Keratinocyte (primary cell): ENCODE results near the gene C19orf38. TPM values are rescaled to one million over a fixed set of nuclear protein-coding genes. Genes with fewer than 3 reads are reported as not detected.

ENCODE experiments used
- DNase-seq: peaks from one replicate; pipeline ENCODE4 v3.0.0-alpha.2; 2011; ENCODE audit warnings: low read depth, missing footprints, low spot score
- FAIRE-seq: peaks from 2 replicates; lab custom pipeline; 2011; peaks lifted over from hg19 to GRCh38; lab: Jason Lieb, UNC
- H2AFZ ChIP-seq: 2 replicates; pipeline ENCODE4 v1.6.0; 2012; ENCODE audit warnings: low read length, control low read depth, inconsistent platforms; ENCODE audit not compliant: control insufficient read depth
- H3K27ac ChIP-seq: 2 replicates; pipeline ENCODE4 v1.5.1; 2011; ENCODE audit warnings: low read length; ENCODE audit not compliant: control insufficient read depth, insufficient read depth
- H3K27me3 ChIP-seq: 3 replicates; pipeline ENCODE4 v1.6.0; 2011; ENCODE audit warnings: low read length; ENCODE audit not compliant: control insufficient read depth, insufficient read depth; ENCODE audit errors: extremely low read depth
- H3K36me3 ChIP-seq, 2 experiments: 2 replicates in 1 of 2; 3 replicates in 1 of 2; pipeline ENCODE4 v1.5.1; 2011; ENCODE audit warnings: low read length in 2 of 2, mild to moderate bottlenecking in 1 of 2; ENCODE audit not compliant: control insufficient read depth in 2 of 2, insufficient read depth in 2 of 2; ENCODE audit errors: extremely low read depth in 1 of 2
- H3K4me1 ChIP-seq: 3 replicates; pipeline ENCODE4 v1.5.1; 2011; ENCODE audit warnings: low read length; ENCODE audit not compliant: control insufficient read depth, insufficient read depth; ENCODE audit errors: extremely low read depth
- H3K4me2 ChIP-seq: 3 replicates; pipeline ENCODE4 v1.6.0; 2011; ENCODE audit warnings: low read depth, low read length; ENCODE audit not compliant: control insufficient read depth, insufficient read depth; ENCODE audit errors: extremely low read depth
- H3K4me3 ChIP-seq, 3 experiments: fragments of 200-600 bp in 1 of 3; sonication (generic) in 1 of 3; 2 replicates in 2 of 3; 3 replicates in 1 of 3; pipeline ENCODE4 v1.5.1; 2011 to 2016; ENCODE audit warnings: low read length in 3 of 3, mild to moderate bottlenecking in 3 of 3, control low read depth in 2 of 3, inconsistent platforms in 1 of 3, low read depth in 1 of 3, mixed read lengths in 1 of 3, mixed run types in 1 of 3, moderate library complexity in 1 of 3; ENCODE audit not compliant: control insufficient read depth in 2 of 3, insufficient read depth in 2 of 3; ENCODE audit errors: extremely low read depth in 1 of 3
- H3K79me2 ChIP-seq: 2 replicates; pipeline ENCODE4 v1.6.0; 2012; ENCODE audit warnings: low read length; ENCODE audit not compliant: control insufficient read depth, insufficient read depth
- H3K9ac ChIP-seq: 3 replicates; pipeline ENCODE4 v1.6.0; 2011; ENCODE audit warnings: low read length; ENCODE audit not compliant: control insufficient read depth, insufficient read depth; ENCODE audit errors: extremely low read depth
- H3K9me1 ChIP-seq: 3 replicates; pipeline ENCODE4 v1.6.0; 2011; ENCODE audit warnings: low read length; ENCODE audit not compliant: control insufficient read depth, insufficient read depth; ENCODE audit errors: extremely low read depth
- H3K9me3 ChIP-seq: 2 replicates; pipeline ENCODE4 v1.5.1; 2012; ENCODE audit warnings: low read depth, low read length; ENCODE audit not compliant: control insufficient read depth
- H4K20me1 ChIP-seq: 3 replicates; pipeline ENCODE4 v1.6.0; 2011; ENCODE audit warnings: low read length; ENCODE audit not compliant: control insufficient read depth, insufficient read depth; ENCODE audit errors: extremely low read depth
- EZH2 ChIP-seq: IDR thresholded peaks from one replicate; pipeline ENCODE4 v1.6.1; 2012; ENCODE audit warnings: inconsistent platforms, mild to moderate bottlenecking, low read length, moderate library complexity
- dilution Hi-C: fragments of 300-500 bp; cut with MboI; formaldehyde crosslinking; loops from one replicate; pipeline ENCODE4 v1.7.0; 2020; ENCODE audit warnings: low sequenced_read_pairs; ENCODE audit not compliant: extremely low pct_ligation_motif_present
- polyA plus RNA-seq, 5 experiments: library from polyadenylated mRNA; depleted of rRNA in 3 of 5; stranded (reverse) in 3 of 5; stranded (forward) in 1 of 5; unstranded in 1 of 5; fragments of >200 nt; gene quantifications; 1 replicate in 1 of 5; 2 replicates in 3 of 5; 3 replicates in 1 of 5; pipeline versions ENCODE4 v1.2.1 to v1.2.3, GENCODE V29; 2011 to 2012; ENCODE audit warnings: missing spikeins in 2 of 5, low read depth in 1 of 5, low replicate concordance in 1 of 5
- TF ChIP-seq, protein P1 (sequence below), 3 experiments: IDR thresholded peaks in 1 of 3; conservative IDR thresholded peaks in 1 of 3; optimal IDR thresholded peaks in 1 of 3; 2 replicates in 2 of 3; 3 replicates in 1 of 3; pipeline versions ENCODE3 to v1.5.1; 2011; ENCODE audit warnings: low read length in 3 of 3, mild to moderate bottlenecking in 3 of 3, moderate library complexity in 2 of 3, control low read depth in 1 of 3, inconsistent platforms in 1 of 3; ENCODE audit not compliant: insufficient read depth in 2 of 3; ENCODE audit errors: extremely low read depth in 1 of 3

Gene C19orf38
- polyA plus RNA-seq, 1 donor (not counting 4 experiments of a cell fraction or from before 2014, with no cell fraction given) = 0.14 TPM

DNA sequence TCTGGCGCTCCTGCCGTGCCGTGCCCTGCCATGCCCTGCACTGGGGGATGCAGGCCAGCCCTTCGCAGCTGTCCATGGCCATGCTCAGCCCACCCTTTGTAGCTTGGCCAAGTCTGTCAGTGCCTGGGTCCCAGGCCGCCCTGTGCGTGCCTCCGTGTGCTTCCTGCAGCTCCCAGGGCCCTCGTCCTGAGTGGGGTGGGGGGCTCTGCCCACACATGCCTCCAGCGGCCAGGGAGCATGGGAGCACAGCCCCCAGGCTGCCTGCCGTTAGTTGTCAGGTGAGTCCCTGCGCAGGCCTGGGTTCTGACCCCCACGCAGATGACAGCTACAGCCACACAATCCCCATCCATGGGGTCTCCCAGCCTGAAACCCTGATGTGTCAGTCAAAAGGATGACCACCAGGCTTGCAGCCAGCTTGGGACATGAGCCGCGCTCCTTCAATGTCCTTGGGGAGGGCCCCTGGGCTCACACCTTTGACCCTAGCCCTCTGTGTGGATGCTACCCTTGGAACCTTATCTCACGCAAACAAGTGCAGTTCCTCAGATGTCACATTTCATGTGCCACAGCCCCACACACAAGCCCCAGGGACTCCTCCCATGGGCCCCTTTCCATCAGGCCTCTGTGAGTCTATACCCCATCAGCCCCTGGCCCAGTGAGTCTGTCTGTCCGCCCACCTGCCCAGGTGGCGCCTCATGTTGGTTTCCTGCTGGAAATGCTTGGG lies 36.7 kb upstream of the C19orf38 start:
- peaks cover 2% of the 10 kb centered on the region for H4K20me1 ChIP-seq
- no peak for TF ChIP-seq EZH2
- H3K9me1 ChIP-seq = no peaks in the 10 kb centered on the region
- H3K79me2 ChIP-seq = no peaks in the 10 kb centered on the region
- H3K27me3 ChIP-seq = no peaks in the 10 kb centered on the region
- no peak overlapping the region for H3K4me2 ChIP-seq
- no peak overlapping the region for H2AFZ ChIP-seq
- FAIRE-seq (no peak), DNase-seq (no peak)
- no peak overlapping the region for H3K9ac ChIP-seq
- no peaks in the 10 kb centered on the region for H3K9me3 ChIP-seq
- H3K4me3 ChIP-seq = no peak overlapping the region
- H3K36me3 ChIP-seq = peaks cover 7 to 16% of the 10 kb centered on the region in 2 experiments
- H3K27ac ChIP-seq = no peak overlapping the region
- peaks cover 15% of the 10 kb centered on the region for H3K4me1 ChIP-seq
- dilution Hi-C loops = no loop called here

DNA sequence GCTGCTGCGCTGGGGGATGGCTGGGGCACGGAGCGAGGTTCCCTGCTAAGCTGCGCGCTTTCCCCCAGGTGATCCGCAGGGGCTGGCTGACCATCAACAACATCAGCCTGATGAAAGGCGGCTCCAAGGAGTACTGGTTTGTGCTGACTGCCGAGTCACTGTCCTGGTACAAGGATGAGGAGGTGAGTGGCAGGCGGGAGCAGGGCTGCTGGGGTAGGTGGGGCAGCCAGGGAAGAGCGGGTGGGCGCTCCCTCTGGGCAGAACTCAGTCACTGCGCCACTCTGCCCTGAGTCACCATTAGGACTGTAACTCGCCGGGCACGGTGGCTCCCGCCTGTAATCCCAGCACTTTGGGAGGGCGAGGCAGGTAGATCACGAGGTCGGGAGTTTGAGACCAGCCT lies 36.0 kb upstream of the C19orf38 start:
- peaks cover 2% of the 10 kb centered on the region for H4K20me1 ChIP-seq
- no peak overlapping the region for H3K27ac ChIP-seq
- H3K9me1 ChIP-seq = no peaks in the 10 kb centered on the region
- no peaks in the 10 kb centered on the region for H3K27me3 ChIP-seq
- H3K4me1 ChIP-seq = peaks cover 15% of the 10 kb centered on the region
- dilution Hi-C loops = no loop called here
- no peaks in the 10 kb centered on the region for H3K79me2 ChIP-seq
- no peak overlapping the region for H3K4me2 ChIP-seq
- no peak overlapping the region for H2AFZ ChIP-seq
- H3K9ac ChIP-seq = no peak overlapping the region
- FAIRE-seq = no peak
- H3K36me3 ChIP-seq = peaks cover 11 to 16% of the 10 kb centered on the region in 2 experiments
- H3K9me3 ChIP-seq = no peaks in the 10 kb centered on the region
- DNase-seq = no peak
- TF ChIP-seq, protein P1, sequence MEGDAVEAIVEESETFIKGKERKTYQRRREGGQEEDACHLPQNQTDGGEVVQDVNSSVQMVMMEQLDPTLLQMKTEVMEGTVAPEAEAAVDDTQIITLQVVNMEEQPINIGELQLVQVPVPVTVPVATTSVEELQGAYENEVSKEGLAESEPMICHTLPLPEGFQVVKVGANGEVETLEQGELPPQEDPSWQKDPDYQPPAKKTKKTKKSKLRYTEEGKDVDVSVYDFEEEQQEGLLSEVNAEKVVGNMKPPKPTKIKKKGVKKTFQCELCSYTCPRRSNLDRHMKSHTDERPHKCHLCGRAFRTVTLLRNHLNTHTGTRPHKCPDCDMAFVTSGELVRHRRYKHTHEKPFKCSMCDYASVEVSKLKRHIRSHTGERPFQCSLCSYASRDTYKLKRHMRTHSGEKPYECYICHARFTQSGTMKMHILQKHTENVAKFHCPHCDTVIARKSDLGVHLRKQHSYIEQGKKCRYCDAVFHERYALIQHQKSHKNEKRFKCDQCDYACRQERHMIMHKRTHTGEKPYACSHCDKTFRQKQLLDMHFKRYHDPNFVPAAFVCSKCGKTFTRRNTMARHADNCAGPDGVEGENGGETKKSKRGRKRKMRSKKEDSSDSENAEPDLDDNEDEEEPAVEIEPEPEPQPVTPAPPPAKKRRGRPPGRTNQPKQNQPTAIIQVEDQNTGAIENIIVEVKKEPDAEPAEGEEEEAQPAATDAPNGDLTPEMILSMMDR (optimal IDR thresholded peaks at IDR 0.05 in 1 of 3, IDR thresholded peaks at IDR 0.05 in 1 of 3, conservative IDR thresholded peaks at IDR 0.05 in 1 of 3; ENCODE audit: extremely low read depth in 1 of 3, insufficient read depth in 2 of 3, low read length in 3 of 3) = no peak
- no peak for TF ChIP-seq EZH2
- no peak overlapping the region for H3K4me3 ChIP-seq
